Stimulated activated CD8-positive, alpha-beta memory T cell treated with anti-CD3 and anti-CD28 coated beads, Interleukin-12 subunit alpha, Interleukin-12 subunit beta, amount 100 ng/mL, for 24 hours (primary cell): ENCODE data around the gene UTS2B.
"Not testable (repeated sequence)": the region's sequence is repeated elsewhere in the genome, so short reads cannot be mapped to it uniquely, and the experiment has no call there.

Experiments
- DNase-seq: peaks from one replicate; pipeline ENCODE4 v3.0.0-alpha.2; 2020; ENCODE audit errors: extremely low read depth

The UTS2B gene

DNA sequence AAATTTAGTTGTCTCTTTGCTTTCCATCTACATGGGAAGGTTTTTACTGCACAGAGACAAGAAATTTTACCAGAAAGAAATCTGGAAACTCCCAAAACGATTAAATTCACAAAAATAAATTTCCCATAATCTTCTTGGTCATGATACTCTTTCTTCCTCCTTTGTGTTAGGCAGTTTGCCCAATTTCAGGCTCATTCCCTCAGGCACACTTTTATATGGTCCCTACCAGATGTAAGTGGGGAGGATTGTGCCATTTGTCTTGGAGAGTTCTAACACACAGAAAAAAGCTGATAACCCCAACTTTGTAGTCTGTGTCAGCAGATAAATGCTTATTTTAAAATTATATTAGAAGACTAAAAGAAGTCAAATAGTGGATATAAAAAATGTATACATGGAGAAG is 50.2 kb downstream of the UTS2B start:
- no peak for DNase-seq

GRCh38 chr3:191275751-191276150 is 54.6 kb downstream of the UTS2B start:
- no peak for DNase-seq

DNA sequence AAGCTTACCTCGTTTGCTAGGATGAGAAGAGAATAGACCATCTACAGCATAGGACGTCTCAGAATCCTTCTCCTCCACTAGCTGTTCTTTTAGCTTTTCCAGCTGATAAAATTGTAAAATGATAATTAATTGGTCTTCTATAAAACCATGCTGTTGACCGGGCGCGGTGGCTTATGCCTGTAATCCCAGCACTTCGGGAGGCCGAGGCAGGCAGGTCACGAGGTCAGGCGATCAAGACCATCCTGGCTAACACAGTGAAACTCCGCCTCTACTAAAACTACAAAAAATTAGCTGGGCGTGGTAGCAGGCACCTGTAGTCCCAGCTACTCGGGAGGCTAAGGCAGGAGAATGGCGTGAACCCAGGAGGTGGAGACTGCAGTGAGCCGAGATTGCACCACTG is 55.1 kb downstream of the UTS2B start:
- DNase-seq = not testable (repeated sequence)

DNA sequence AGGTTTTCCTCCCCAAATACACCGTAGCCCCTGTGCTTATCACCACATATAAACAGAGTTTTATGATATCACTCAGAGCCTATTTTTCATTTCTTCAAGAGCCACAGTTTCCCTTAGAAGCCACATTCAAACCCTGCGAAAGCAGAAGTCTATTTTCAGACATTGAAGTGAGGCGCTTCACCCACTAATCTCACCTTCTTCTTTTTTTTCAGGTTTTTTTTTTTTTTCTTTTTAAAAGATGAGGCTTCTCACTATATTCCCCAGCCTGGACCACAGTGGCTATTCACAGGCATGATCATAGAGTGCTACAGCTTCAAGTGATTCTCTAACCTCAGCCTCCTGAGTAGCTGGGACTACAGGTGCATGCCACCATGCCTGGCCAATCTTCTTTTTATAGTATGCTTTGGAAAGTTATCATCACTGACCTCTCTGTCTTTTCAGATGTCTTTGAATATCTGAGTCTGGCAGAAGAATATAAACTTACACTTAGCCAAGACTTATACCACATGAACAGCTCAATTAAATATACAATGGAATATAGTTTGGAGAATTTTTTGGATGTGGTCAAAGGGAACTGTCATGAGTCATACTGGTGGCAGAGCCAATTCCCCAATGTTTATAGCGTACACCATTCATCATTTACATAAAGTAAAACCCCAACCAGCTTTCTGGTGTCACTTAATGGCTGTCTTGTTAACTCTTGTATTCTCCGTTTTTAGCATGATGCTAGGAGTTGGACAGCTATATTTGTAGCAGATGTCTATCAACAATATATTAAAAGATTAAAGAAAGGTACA is 60.8 kb downstream of the UTS2B start:
- no peak for DNase-seq

- DNase-seq = no peak
Observed at GRCh38 chr3:191268737-191269136, 61.6 kb downstream of the UTS2B start.

DNA sequence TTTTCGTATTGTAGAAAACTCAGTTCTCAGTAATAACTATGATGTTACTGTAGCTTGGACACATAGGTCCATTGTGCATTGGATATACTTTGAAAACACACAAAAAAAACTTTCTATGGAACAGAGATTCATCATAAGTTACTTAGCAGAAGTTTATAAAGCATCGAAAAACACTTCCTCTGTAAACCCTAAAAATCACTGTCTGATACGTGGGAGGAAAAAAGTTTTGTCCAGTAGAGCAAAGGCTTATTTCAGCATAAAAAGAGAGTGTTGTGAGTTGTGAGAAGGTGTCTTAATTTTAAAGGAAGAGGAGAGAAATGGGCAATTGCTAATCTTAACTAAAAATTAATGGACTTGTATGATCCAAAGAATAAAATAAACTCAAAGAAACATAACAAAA is 66.5 kb downstream of the UTS2B start:
- DNase-seq = no peak

DNA sequence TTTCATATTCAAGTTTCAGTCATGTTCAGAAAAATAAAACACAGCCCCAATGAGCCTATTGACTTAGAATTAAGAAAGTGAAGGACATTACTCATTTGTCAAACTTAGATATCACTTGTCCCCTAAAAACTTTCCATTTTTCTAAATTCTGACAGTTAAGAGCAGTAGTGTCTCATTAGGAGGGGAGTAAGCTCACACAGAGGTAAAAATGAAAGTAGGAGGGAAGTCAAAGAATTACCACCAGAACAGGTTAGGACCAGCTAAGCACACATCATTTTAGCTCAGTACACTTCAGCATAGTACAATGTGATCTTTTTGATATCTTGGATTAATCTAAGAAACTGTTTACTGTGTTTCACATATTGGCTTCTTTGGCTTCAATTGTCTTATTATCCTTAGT is 67.0 kb downstream of the UTS2B start:
- no peak for DNase-seq

GRCh38 chr3:191262650-191263049 is 67.7 kb downstream of the UTS2B start:
- no peak for DNase-seq

GRCh38 chr3:191261304-191261638 is 69.1 kb downstream of the UTS2B start:
- no peak for DNase-seq

DNA sequence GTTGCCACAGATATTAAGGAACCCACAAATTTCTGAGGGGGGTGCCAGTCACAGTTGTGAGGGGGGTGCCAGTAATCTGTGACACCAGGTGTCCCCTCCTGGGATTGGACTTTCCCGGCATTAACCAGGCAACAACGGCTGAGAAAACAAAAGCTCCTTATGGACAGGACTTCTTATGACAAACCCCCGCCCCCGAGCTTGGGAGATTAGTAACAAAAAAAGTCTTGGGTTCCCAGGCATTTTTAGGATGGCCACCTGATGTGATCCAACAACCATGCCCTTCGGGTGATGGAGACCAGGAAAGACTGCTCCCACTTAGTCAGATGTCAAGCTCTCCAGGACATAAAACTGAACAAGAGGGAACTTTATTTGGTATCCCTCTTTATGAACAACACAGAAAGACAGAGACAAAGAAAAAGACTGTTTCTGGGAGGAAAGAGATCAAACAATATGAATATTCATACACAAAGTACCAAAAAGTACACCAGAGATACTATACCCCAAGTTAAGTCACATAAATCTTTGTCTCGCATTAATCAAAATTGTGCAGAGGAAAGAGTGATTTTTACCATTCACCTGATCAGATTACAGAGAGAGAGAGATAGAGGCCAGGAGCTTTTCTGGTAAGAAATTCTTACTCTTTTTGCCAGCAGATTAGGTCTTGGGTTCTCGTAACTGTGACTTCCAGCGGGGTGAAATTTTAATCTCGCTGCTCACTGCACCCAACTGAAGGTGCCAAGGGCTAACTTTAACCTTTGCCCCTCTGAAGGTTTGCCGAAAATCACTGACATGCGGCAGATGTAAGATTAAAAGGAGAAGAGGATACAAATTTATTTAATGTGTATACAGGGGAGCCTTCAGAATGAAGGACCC is 69.7 kb downstream of the UTS2B start:
- DNase-seq = no peak

- no peak for DNase-seq
Observed at GRCh38 chr3:191259486-191259885, 70.8 kb downstream of the UTS2B start.

GRCh38 chr3:191257286-191257685 is 73.0 kb downstream of the UTS2B start:
- no peak for DNase-seq

DNA sequence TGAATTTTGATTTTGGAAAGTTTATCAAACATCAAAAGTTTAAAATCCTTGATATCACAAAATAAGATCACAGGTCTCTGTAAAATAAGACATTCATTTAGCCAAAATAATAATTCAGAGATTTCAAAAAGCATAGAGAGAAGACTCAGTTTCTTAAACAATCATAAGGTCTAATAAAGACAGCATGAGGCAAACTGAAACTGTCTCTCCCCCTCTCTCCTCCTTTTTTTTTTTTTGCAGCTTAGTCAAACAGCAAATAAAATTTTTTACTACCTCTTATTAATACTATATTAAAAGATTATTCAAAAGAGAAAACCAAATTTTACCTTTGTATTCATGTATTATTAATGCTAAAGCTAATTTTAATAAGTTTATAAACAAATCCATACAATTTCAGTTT is 73.9 kb downstream of the UTS2B start:
- DNase-seq = no peak

DNA sequence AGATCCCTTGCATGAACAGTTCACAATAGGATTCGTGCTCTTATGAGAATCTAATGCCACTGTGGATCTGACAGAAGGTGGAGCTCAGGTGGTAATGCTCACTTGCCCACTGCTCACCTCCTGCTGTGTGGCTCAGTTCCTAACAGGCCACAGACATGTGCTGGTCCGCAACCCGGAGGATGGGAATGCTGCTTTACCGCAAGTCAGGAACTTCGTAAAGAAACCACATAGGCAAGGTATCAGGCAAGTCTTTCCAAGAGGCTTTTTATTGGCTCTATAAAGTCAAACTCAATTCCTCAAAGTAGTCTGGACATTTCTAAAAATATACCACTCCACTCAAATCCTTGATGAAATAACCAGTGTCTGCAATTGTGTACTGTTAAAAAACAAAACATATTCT is 75.2 kb downstream of the UTS2B start:
- no peak for DNase-seq

DNA sequence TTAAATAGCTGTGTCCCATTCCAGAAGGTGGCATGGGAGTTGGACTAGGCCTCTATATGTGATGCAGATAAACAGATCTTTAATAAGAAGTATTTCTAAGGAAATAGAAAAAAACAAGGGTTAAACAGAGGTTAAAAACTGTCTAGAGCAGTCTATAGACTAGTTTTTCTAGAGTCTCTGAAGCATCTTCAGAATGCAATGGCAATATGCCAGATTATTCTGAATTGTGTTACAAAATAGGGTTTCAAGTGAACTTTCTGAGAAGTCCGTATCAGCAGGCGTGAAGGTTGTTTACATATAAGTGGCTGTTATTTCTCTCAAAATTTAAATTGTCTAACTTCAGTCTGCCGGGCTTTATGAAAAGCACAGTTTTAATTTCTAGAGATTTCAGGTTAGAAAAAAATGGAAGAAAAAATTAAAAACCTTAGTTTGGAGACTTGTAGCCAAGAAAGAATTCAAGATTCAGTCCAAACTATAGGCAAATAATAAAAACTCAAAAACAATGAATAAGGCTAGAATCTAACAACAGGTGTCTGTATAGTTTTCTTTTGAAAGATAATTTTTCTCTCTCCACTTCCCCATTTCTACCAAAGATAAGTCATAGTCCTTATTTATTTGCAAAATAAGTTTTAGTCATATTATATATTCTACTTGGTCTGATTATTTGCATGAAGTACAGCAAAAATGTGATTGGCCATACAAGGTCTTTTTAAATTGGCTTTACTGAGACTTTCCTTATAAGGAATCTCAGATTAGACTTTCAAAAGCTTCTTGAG is 76.0 kb downstream of the UTS2B start:
- no peak for DNase-seq

DNA sequence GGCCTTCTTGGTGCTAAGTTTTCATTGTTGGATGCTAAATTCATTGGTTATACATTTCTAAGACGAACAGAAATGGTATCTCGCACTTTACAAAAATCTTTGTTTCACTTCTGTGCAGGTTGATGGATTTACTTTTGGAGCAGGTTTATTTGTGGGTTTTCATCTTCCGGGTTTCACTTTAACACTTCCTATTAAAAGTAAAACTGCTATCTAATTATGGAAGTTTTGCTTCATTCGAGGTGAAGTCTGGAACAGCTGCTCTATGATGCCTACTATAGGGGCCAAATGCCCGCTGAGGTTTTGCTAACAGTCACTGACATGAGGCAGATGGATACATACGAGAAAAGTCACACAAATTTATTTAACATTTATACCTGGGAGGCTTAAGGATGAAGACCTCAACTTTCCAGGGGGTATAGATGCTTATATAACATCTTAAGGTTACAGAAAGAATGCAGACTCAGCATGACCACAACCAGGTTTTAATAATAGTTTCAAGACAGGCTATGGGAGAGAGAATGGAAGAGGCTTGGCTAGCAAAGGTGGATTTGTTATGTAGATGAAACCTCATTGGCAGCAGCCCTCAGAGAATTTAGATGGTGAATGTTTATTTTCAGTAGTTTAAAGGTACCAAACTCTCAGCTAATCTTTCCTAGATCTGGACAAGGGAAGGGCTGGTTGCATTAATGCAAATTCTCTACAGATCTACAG is 77.1 kb downstream of the UTS2B start:
- no peak for DNase-seq

DNA sequence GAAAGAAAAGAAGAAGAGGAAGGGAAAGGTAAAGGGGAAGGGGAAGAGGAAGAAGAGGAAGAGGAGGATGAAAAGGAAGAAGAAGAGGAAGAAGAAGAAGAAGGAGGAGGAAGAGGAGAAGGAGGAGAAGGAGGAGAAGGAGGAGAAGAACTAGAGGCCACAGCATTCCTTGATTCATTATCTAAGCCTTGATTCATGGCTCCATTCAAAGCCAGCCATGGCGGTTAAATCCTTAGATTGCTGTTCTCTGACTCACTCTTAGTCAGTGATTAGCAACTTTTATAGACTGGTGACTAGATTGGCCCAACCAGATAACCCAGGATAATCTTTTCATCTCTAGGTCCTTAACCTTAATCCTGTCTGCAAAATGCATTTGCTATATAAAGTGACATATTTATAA is 83.7 kb downstream of the UTS2B start:
- DNase-seq = no peak

DNA sequence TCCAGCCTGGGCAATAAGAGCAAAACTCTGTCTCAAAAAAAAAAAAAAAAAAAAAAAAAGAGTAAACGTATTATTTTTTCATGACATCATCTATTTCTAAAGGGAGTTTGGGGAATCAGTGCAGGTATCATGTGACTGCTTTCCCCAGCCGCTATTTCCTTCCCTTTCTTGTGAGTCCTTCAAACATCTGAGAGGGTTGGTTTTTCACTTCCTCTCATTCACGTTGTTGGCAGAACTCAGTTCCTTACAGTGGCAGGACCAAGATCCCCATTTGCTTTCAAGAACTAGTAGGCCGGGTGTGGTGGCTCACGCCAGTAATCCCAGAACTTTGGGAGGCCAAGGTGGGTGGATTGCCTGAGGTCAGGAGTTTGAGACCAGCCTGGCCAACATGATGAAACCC is 84.3 kb downstream of the UTS2B start:
- DNase-seq = not testable (repeated sequence)

DNA sequence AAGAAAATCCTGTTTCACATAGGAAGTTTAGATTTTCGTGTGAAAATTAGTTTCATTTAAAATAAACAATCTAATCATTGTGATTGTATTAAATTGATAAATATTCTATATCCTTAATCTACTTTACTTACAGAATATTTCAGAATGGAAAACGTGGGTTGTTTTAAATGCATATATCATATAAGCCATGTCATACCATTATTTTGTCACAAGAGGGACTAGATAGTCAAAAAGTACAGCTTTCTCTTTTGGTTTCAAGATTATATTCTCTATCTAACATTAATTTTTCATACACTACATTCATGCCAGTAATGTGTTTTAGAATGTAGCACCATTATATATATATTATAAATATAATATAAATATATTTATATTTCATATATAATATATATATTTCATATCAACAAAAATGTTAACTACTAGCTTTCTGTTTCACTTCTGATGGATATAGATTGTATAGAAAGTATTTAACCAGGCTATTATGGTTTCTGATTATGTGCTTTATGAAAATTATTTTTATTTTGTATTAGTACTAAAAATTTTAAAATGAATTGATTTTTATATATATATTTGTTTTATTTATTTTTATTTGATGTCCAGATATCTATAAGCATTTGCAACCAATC is 86.0 kb downstream of the UTS2B start:
- no peak for DNase-seq

DNA sequence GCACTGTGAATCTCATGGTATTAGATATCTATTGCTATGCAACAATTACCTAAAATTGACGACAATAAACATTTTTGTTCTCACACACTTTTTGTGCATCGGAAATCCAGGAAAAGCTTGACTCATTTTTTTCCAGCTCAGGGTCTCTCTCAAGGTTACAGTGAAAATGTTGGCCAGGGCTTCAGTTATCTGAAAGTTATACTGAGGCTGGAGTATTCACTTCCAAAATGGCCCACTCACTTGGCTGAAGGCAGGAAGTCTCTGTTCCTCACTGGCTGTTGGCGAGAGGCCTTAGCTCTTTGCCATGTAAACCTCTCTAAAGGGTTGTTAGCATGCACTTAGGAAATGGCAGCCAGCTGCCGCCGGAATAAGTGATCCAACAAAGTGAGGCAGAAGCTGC is 89.8 kb downstream of the UTS2B start:
- DNase-seq = no peak

- no peak for DNase-seq
Observed at GRCh38 chr3:191239407-191240031, 90.8 kb downstream of the UTS2B start.
